GM03348 (cell line): ENCODE results near the gene P4HB.
A peak's percentile ranks its signal among the peaks of the same experiment; 100 is the strongest.

Experiments
- DNase-seq: peaks from one replicate; pipeline ENCODE4 v3.0.0; 2012; ENCODE audit warnings: low spot score

Gene P4HB

GRCh38 chr17:81810892-81811704, 49.2 kb downstream of the P4HB start:
- no peak for DNase-seq

- DNase-seq = no peak
Measured at GRCh38 chr17:81810476-81810875, 49.9 kb downstream of the P4HB start.

- DNase-seq = no peak
Measured at GRCh38 chr17:81809556-81809998, 50.8 kb downstream of the P4HB start.

GRCh38 chr17:81808778-81809555, 51.4 kb downstream of the P4HB start:
- DNase-seq = no peak

GRCh38 chr17:81807839-81808238, 52.5 kb downstream of the P4HB start:
- DNase-seq = no peak

- DNase-seq = no peak
Measured at GRCh38 chr17:81807210-81807719, 53.1 kb downstream of the P4HB start.

- DNase-seq = no peak
Measured at GRCh38 chr17:81806461-81807209, 53.7 kb downstream of the P4HB start.

GRCh38 chr17:81805707-81806460, 54.5 kb downstream of the P4HB start:
- no peak for DNase-seq

GRCh38 chr17:81804559-81805399, 55.6 kb downstream of the P4HB start:
- DNase-seq = no peak

GRCh38 chr17:81803728-81804558, 56.4 kb downstream of the P4HB start, which contains the start of gene GCGR:
Gene GCGR (plus strand): TSS chr17:81804150. CDS start chr17:81809019, 4,869 bp downstream.
- DNase-seq = no peak

- no peak for DNase-seq
Measured at GRCh38 chr17:81802856-81803643, 57.3 kb downstream of the P4HB start.

GRCh38 chr17:81802048-81802758, 58.1 kb downstream of the P4HB start:
- no peak for DNase-seq

- DNase-seq = no peak
Measured at GRCh38 chr17:81801327-81801726, 59.0 kb downstream of the P4HB start.

- peak; percentile 52 for DNase-seq
Measured at GRCh38 chr17:81794509-81794908, 65.8 kb downstream of the P4HB start.

- DNase-seq = no peak
Measured at GRCh38 chr17:81794074-81794476, 66.3 kb downstream of the P4HB start.
